ENCODE measurements around the gene OGFOD3. TPM values are rescaled to one million over a fixed set of nuclear protein-coding genes. Genes with fewer than 3 reads are reported as not detected.

Gene OGFOD3
- total RNA-seq, 1 donor from 2014 or later = 45.6 TPM

DNA sequence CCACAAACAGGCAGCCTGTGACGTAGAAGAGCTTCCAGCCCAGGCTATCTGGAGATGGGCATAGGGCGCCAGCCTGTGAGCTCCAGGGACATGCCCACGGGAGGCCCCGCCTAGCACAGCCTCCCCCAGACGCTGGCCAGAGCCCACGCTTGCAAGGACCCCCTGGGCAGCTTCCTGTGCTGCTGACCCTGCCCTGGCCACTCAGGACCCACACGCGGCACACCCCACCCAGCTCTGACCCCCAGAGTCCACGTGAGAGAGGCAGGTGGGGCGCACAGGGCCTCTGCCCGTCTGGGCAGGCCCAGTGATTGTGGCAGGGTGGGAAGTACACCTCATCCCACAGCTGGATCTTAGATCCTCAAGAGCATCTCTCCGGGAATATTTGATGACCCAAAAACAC lies 28.3 kb upstream of the OGFOD3 start:
- no peak for DNase-seq (ENCODE audit: low spot score)

DNA sequence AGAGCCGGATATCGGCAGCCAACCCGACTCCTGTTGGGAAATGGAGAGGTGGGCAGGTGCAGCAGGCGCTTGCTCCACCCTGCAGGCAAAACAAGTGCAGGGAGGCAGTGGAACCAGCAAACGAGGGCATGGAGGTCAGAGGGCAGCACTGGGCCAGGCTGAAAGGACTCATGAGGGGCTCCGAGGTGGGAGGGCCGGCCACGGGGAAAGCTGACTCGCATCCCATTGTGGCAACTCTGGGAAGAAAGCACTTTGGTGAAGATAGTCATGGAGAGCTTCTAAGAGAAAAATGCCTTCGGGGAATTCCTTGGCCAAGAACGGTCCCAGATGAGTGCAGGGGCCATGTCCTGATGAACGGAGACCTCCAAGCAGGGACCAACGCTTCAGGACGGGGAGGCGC lies 27.7 kb upstream of the OGFOD3 start:
- no peak for DNase-seq (ENCODE audit: low spot score)

DNA sequence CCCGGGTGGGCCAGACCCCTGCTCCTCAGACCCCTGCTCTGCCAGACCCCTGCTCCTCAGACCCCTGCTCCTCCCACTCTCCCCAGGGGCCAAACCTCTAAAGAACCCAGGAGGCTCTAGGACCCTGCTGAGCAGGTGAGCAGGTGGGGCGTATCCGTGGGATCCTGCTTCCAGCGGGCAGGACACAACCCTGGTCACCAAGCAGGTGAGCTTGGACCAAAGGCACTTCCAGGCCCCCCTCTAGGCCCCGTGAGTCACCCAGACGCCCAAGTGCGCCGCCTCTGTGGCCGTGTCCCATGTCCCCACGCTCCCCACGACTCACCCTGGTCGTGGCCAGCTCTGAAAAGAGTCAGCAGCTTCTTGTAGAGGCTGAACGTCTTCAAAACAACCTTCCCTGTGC lies 27.2 kb upstream of the OGFOD3 start:
- DNase-seq (ENCODE audit: low spot score) = no peak

DNA sequence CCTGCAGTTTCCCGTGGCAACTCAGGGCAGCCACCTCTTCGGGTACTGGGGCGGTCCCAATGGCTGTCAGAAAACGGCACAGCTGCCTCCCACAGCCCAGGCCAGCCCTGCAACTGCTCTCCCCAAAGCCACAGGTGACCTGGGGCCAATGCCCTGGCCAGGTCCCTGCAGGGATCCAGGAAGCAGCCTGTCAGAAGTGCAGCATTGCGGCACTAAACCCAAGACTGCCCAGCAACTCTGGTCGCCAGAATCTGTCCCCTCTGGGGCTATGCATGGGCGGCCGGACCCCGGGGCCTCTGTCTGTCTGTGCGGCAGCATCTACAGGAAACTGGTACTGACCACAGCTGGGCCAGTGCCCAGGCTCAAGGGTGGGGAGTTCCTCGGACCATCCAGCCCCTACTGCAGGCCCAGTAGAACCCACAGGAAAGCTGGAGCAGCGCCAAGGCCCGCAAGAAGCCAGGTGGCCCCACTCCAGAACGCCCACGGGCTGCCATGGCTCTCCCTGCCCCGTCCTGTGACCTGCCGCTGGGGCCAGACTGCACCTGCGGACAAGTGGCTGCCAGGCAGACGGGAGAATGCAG lies 26.6 kb upstream of the OGFOD3 start:
- DNase-seq (ENCODE audit: low spot score) = no peak

DNA sequence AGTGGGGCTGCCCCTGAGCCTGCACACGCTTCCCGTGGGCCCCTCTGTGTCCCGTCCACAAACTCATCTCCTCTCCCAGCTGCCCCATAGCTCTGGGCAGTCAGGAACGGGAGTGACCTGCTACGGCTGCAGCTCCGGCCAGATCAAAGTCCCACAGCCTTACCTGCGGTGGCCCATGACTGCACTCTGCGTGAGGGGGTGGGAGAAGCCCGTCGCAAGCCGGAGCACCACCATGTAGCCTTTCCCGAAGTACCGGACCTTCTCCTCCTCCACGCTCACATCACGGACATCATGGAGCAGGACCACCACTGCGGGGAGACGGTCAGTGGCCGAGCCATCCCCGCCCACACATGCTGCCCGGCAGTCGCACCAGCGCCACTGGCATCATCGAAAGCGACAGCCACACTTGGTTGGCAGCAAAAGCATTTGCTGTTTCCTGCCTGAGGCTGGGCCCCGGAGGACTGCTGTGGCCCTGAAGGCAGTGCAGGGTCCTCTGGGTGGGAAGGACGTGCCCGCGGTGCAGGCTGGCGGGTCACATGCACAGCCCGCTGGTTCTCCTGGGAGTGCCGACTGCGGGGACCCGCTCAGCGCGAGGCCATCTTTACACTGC lies 26.0 kb upstream of the OGFOD3 start:
- DNase-seq (ENCODE audit: low spot score) = no peak

DNA sequence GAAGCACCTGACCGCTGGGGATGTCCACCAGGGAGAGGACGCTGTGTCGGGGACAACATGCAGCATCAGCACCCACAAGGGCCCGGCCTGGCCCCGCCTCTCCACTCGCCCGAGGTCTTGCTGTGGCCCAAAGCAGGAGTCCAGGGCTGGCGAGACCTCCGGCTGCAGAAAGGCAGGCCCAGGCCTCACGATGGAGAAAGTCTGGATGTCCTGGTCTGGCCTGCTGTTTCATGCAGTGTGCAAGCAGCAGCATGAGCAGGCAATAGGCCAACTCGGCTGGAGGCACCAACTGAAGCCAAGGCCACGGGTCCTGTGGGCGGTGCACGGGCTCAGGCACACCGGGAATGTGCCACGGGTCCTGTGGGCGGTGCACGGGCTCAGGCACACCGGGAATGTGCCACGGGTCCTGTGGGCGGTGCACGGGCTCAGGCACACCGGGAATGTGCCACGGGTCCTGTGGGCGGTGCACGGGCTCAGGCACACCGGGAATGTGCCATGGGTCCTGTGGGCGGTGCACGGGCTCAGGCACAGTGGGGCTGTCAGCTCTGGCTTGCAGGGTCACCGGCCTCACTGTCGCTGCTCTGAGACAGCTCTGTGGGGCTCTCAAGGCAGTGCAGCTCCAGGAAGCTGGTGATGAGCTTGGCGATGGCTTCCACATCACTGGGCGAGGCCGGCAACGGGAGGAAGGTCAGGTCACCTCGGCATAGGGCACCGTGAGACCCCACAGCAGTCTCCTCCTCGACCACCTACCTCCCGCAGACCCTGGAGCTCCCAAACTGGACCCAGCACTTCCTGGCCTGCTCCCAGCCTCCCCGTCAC lies 25.3 kb upstream of the OGFOD3 start:
- no peak for DNase-seq (ENCODE audit: low spot score)

DNA sequence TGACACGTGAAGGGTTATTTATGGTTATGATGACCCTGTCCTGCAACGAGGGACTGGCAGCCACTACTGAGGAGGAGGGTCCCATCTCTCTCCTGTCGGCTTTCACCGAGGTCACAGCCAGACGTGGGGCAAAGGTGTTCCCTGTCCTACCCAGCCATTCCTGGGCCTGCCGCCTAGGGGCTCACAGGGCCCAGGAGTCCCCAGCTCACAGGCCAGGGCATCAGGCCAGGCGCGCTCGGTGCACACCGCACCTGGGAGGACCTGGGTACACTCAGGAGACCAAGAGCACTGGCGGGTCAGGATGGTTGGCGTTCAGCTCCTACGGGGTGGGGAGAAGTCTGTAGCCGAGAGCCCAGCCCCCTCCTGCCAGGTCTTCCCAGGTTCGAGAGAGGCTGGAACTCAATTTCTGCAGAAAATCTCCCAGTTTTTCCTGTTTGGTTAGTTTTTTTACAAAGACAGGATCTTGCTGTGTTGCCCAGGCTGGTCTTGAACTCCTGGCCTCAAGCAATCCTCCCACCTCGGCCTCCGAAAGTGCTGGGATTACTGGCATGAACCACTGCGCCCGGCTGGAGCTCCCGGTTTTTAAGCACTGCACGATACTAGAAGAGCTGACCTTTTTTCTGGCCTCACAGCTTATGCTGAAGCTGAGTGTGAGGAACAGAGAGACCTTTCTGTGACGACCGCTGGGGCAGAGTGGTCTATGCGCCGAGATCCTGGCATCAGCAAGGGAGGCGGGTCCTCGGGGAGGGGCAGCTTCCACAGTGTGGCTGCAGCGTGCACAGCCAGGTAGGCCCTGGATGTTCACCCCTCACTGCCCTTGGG lies 24.5 kb upstream of the OGFOD3 start:
- no peak for DNase-seq (ENCODE audit: low spot score)

DNA sequence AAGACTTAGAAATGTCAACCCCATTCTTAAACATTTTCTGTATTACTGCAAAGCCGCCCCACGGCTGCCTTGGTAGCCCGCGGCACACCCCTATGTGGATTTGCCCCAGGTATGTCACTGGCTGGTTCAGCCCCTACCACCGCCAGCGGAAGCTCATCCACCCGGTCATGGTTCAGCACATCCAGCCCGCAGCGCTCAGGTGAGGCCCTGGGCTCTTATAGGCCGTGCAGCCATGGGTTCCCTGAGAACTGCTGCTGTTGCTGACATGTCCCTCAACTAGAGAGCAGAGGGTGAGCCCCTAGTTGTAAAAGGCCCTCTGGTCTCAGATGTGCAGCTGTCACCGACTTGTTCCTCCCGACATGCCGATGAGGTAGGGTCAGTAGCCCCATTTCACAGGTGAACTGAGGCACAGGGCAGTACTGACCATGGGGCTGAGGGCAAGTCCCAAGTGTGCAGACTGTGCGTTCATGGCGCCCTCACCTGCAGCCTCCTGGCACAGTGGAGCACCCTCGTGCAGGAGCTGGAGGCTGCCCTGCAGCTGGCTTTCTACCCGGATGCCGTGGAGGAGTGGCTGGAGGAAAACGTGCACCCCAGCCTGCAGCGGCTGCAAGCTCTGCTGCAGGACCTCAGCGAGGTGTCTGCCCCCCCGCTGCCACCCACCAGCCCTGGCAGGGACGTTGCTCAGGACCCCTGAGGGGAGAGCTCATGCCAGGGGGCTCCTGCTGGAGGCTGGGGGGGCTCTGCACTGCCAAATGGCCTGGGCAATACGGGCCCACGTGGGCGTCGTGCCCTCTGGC lies 23.5 kb upstream of the OGFOD3 start:
- DNase-seq (ENCODE audit: low spot score) = no peak

DNA sequence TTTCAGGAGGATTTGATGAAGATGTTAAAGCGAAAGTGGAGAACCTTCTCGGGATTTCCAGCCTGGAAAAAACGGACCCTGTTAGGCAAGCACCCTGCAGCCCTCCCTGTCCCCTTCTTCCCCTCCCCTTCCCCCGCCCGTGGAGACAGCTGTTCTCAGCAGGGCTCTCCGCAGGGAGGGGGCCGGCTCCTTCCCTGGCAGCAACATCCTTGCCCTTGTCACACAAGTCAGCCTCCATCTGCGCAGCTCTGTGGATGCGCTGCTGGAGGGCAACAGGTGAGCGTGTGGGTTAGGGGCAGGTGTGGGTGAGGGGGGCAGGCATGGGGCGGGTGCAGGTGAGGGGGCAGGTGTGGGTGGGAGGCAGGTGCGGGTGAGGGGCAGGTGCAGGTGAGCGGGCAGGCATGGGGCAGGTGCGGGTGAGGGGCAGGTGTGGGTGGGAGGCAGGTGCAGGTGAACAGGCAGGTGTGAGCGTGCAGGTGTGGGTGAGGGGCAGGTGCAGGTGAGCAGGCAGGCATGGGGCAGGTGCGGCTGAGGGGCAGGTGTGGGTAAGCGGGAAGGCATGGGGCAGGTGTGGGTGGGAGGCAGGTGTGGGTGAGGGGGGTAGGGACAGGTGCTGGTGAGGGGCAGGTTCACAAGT lies 22.7 kb upstream of the OGFOD3 start:
- DNase-seq (ENCODE audit: low spot score) = no peak

DNA sequence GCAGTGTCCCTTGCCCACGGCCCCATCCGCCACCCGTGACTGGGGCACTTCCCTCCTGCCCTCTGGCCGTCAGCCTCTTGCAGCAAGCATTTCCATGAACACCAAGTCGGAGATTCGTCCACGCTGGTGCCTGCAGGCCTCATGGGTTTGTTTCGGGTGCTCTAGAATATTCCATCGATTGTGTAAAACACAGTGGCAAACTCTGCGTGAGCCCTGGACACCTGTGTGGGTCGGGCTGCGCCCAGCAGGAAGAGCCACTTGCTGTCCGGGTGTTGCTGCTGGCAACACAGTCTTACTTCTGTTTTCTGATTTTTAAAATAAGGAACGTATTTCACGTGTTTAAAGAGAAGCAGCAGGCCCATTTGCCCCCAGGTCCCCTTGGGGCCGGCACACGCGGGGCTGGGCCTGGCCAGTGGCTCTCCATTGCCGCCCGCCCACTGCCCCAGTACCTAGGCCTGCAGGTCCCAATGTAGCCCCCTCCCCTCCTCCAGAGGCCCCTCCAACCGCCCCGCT lies 22.1 kb upstream of the OGFOD3 start:
- DNase-seq (ENCODE audit: low spot score) = no peak

DNA sequence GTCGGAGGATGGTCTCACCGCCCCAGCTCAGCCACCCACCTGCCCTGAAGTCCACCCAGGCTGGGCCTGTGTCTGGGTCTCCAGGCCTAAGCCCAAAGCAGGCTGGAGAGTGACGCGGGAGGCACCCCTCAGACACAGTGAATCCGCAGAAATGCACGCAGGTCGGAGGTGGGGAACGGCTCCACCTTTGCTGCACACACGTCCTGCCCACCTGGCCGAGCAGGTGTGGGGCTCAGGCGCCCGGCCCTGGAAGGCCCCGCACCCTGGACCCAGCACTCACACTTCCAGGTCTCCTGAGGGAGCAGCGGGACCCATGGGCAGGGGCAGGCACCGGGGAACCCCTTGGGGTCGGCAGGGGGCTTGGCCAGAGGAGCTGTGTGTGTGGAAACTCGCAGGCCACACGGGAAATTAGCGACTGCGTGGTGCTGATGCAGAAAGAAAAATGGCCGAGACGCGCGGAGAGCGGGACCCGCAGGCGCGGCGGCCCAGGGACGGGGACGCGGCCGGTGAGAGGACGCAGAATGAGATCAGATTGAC lies 21.5 kb upstream of the OGFOD3 start:
- DNase-seq (ENCODE audit: low spot score) = no peak

DNA sequence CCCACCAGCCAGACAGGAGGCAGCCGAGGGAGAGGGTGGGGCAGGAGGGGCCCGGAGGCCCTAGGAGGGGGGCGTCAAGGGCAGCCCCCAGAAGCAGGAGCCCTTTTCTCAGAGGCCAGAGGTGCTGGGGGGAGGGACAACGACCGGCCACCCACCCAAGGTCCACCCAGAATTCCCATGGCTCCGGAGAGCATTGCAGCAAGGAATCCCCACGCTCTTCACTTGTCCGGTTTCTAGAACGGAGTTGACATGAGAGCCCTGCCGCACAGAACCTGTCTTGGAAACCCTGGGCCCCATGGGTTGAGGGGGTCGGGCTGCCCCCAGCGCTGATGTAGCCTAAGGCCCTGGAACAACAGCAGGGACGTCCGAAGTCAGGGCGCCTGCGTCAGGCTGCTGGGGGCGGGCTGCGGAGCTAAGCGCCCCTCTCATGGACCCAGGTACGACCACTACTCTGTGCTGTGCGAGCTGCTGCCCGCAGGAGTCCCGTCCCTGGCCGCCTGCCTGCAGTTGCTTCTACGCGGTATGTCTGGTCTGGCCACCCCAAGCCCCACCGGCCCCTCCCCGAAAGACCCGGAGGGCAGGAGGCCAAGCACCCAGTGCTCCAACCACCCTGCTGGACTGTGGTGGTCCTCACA lies 20.9 kb upstream of the OGFOD3 start:
- DNase-seq (ENCODE audit: low spot score) = no peak

DNA sequence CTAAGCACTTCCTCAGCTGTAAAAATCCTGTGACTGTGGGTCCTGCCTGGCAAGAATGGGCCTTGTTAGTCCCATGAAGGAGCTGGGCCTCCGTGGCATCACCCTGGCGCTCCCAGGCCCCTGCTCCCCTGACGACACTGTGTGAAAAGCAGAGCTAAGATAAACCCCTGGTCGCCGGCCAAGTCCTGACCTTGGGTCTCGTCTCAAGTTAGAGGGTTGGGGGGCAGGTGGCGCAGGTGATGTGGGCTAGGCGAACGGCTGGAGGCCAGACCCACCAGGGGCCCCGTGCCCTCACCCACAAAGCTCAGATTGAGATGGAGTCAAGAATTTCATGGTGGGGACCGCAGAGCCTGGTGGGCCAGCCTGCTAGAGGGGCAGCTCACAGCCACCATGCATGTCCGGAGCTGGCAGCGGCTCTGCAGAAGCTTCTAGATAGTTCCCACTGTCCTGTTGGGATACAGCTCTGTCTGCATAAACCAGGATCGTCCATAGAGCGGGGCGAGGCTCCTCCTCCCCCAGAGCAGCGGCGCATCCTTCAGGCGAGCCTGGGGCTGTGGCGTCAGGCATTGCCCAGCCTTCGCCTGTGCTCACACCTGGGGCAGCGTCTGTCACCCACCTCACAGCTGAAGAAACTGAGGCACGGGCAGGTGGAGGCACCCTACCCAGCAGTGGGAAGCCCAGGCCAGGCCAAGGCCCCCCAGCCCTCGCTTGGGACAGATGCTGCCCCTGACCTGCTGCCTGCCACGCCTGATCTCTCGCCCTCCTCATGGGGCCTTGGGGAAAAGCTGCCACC lies 20.2 kb upstream of the OGFOD3 start:
- DNase-seq (ENCODE audit: low spot score) = no peak

DNA sequence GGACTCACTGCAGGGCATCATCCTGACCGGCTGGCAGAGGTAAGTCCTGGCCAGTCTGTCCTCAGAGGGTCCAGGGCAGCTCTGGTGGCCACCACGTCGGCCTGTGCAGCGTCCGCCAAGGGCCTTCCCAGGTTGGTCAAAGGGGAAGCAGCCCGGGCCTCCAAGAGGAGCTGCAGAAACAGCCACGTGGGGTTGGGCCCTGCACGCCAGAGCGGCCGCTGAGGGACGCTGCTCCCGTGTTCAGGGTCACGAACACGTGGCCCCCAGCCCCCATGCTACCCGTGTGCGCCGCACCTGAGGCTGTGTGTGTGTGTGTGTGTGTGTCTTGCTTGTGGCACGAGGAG lies 18.9 kb upstream of the OGFOD3 start:
- no peak for DNase-seq (ENCODE audit: low spot score)

DNA sequence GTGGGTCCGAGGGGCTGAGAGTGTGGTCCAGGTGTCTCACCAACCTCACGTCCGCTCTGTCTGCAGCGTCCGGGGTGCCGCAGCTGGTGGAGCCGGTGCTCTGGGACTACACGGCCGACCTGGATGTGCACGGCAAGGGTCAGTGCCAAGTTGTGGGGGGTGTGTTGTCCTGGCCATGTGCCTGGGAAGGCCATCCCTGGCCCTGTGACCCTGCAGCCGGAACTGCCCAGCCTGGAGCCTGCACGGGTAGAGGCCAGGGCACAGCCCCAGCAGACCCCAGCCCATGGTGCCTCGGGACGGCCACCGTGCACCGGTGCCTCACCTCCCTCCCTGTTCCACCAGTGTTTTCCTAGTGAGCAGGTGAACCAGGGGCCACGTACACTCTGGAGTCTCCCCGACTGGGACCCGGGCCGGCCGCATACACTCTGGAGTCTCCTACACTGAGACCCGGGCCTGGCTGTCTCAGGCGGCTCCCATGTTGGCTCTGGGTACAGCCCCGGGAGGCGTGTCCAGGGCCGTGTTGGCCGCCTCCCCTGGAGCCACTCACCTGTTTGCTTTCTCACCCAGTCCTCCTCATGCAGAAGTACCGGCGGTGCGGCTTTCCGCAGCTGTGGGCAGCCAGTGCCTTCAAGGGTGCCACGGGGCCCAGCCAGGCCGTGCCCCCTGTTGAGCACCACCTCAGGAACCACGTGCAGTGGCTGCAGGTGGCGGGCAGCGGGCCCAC lies 18.4 kb upstream of the OGFOD3 start:
- no peak for DNase-seq (ENCODE audit: low spot score)

DNA sequence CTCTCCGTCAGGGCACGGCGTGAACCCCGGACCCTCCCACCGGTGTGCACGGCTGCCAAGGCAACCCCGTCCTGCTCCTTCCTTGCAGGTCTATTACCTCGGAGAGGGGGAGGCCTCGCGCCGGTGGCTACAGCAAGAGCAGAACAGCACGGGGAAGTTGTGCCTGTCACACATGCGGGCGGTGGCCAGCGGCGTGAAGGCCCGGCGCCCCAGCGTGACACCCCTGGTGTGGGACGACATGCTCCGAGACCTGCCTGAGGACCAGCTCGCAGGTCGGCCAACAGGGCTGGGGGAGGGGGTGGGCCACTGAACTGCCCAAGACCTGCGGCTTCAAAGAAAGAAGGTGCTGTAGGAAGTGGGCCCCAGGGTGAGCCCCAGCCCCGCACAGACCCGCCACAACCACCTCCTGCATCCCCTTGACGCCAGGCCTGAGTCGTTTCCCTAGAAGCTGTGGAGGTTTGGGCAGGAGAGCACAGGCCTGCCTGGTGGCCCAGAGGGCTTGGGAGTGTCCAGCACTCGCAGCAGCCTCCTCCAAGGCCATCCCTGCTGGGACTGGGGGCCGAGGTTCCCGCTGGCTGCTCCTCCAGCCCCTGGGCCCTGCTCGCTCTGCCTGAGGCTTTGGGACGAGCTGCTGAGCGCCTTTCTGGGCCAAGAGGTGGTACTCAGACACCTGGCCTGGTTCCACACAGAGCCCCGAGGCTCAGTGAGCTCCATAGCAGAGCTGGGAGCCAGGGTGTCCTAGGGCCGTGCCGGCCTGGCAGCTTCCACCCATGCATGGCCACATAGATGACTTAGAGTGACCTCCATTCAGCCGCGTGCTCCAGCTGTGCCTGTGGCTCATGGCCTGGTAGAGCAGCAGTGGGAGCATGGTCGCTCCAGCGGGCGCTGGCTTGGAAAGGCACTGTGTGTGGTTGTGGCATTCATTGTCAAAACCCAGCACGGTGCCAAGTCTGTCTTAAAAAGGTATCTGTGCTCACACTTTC lies 17.5 kb upstream of the OGFOD3 start:
- no peak for DNase-seq (ENCODE audit: low spot score)

DNA sequence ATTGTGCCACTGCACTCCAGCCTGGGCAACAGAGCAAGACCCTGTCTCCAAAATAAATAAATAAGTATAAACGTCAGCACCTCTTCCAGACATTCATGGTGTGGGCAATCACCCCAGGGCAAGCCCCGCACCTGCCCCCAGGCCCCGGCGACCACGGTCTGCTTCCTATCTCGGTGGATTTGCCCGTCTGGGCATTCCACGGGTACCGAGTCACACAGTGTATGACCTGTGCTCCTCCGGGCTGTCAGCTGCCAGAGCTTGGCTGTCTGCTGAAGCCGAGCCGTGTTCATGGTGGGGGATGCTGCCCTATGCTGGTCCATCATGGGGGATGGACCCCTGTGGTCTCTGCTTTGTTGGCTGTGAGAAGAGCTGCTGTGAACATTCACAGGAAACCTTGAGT lies 16.7 kb upstream of the OGFOD3 start:
- no peak for DNase-seq (ENCODE audit: low spot score)

DNA sequence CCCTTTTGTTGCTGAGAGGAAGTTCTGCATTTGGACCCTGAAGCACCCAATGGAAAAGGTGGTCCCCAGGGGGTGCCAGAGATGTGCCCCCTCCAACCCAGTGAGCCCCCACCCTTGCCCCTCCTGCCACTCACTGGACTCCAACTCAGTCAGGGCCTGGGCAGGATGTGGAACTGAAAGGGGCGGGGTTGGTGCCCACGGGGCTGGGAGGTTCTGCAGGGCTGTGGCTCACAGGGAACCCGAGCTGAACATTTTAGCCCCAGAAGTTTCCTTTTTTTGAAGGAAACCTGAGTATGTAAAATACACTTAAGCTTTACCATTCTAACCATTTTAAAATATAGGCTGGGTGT lies 15.8 kb upstream of the OGFOD3 start:
- DNase-seq (ENCODE audit: low spot score) = no peak

Data from mucosa of gallbladder (tissue), 1 donor.